Activated CD8-positive, alpha-beta T cell treated with anti-CD3 and anti-CD28 coated beads for 36 hours (primary cell): Measurements from ENCODE around the gene DZIP3. TPM values are rescaled to one million over a fixed set of nuclear protein-coding genes. Genes with fewer than 3 reads are reported as not detected.
"Not testable (repeated sequence)": the region's sequence is repeated elsewhere in the genome, so short reads cannot be mapped to it uniquely, and the experiment has no call there.

Experiments
- ATAC-seq: fragments of 200-7000 bp; cut with Tn5 transposase; one replicate; pipeline ENCODE4 v1.10.0; 2021; ENCODE audit warnings: mild to moderate bottlenecking, moderate library complexity
- CTCF ChIA-PET: fragments of 350-600 bp; sonication (Branson Sonifier 250); formaldehyde crosslinking; loops from one replicate; lab custom pipeline; 2021; ENCODE audit warnings: antibody characterized with exemption; lab: Charles Lee
- POLR2A ChIA-PET: fragments of 350-600 bp; sonication (Branson Sonifier 250); formaldehyde crosslinking; loops from one replicate; lab custom pipeline; 2021; ENCODE audit warnings: antibody characterized with exemption; lab: Charles Lee
- DNase-seq: peaks from one replicate; pipeline ENCODE4 v3.0.0-alpha.2; 2020
- H3K27ac Mint-ChIP-seq: one replicate; pipeline ENCODE4 v1.8.0; 2021; ENCODE audit warnings: mild to moderate bottlenecking, mixed read lengths
- H3K27me3 Mint-ChIP-seq: one replicate; pipeline ENCODE4 v1.8.0; 2021; ENCODE audit warnings: mixed read lengths
- H3K36me3 Mint-ChIP-seq: one replicate; pipeline ENCODE4 v1.8.0; 2021; ENCODE audit warnings: low read depth, mixed read lengths
- H3K4me1 Mint-ChIP-seq: one replicate; pipeline ENCODE4 v1.8.0; 2021; ENCODE audit warnings: low read depth, mixed read lengths
- H3K4me3 Mint-ChIP-seq: one replicate; pipeline ENCODE4 v1.8.0; 2021; ENCODE audit warnings: mild to moderate bottlenecking, moderate library complexity, mixed read lengths
- H3K9me3 Mint-ChIP-seq: one replicate; pipeline ENCODE4 v1.8.0; 2021; ENCODE audit warnings: mixed read lengths
- CTCF ChIP-seq: fragments of 200-600 bp; IDR thresholded peaks from one replicate; pipeline ENCODE4 v1.8.0; 2022; ENCODE audit warnings: antibody characterized with exemption, mild to moderate bottlenecking
- intact Hi-C: fragments of 100-400 bp; cut with micrococcal nuclease; formaldehyde crosslinking; loops from one replicate; pipeline ENCODE4 v1.10.0; 2022
- total RNA-seq, 2 experiments: library from RNA; stranded (reverse); gene quantifications; one replicate each; pipeline ENCODE4 v1.2.3, GENCODE V29; 2021

Gene DZIP3
- total RNA-seq, 2 experiments from 2014 or later: 18.5 to 21.8 TPM

- DNase-seq (no peak), ATAC-seq (no peak)
- TF ChIP-seq CTCF: no peak
- intact Hi-C loops: no loop called here
- Mint-ChIP-seq H3K27me3 (no peaks in the 10 kb centered on the region), H3K36me3 (peaks cover 16% of the 10 kb centered on the region), H3K4me3 (no peak overlapping the region), H3K27ac (no peak overlapping the region), H3K4me1 (peaks cover 2% of the 10 kb centered on the region), H3K9me3 (no peaks in the 10 kb centered on the region)
- ChIA-PET CTCF (interaction anchor here (1.4 to 3.6 kb wide), 5 partner anchors 9 to 242 kb away, joined by 4 to 30 read pairs (median 6); no protein-coding TSS in a partner anchor), POLR2A (no interaction called here)
These were observed 83.2 kb downstream of the DZIP3 start for GRCh38 chr3:108672701-108673100.

- ChIA-PET POLR2A (no interaction called here), CTCF (interaction anchor here (0.8 to 3.6 kb wide), 6 partner anchors 10 to 240 kb away, joined by 3 to 30 read pairs (median 6); no protein-coding TSS in a partner anchor)
- Mint-ChIP-seq H3K36me3 (peaks cover 20% of the 10 kb centered on the region), H3K27me3 (no peaks in the 10 kb centered on the region), H3K4me3 (no peak overlapping the region), H3K27ac (no peak overlapping the region), H3K9me3 (no peaks in the 10 kb centered on the region), H3K4me1 (peaks cover 2% of the 10 kb centered on the region)
- DNase-seq: no peak
- intact Hi-C loops: no loop called here
- no peak for TF ChIP-seq CTCF
- no peak for ATAC-seq
These were observed 84.6 kb downstream of the DZIP3 start for GRCh38 chr3:108673988-108674661.

- ATAC-seq: no peak
- H3K4me3 Mint-ChIP-seq: no peak overlapping the region
- no peaks in the 10 kb centered on the region for H3K9me3 Mint-ChIP-seq
- no peaks in the 10 kb centered on the region for H3K27me3 Mint-ChIP-seq
- H3K4me1 Mint-ChIP-seq: peaks cover 2% of the 10 kb centered on the region
- POLR2A ChIA-PET: no interaction called here
- CTCF ChIA-PET: interaction anchor here (1.1 kb wide), 1 partner anchor 11 kb away, joined by 3 read pairs; no protein-coding TSS in a partner anchor
- H3K27ac Mint-ChIP-seq: no peak overlapping the region
- no peak for DNase-seq
- intact Hi-C loops: no loop called here
- H3K36me3 Mint-ChIP-seq: peaks cover 16% of the 10 kb centered on the region
- no peak for TF ChIP-seq CTCF
These were observed 88.3 kb downstream of the DZIP3 start for GRCh38 chr3:108677811-108678210.

- H3K4me3 Mint-ChIP-seq, intact Hi-C loops, DNase-seq, CTCF ChIA-PET, H3K27me3 Mint-ChIP-seq, H3K9me3 Mint-ChIP-seq, H3K4me1 Mint-ChIP-seq, ATAC-seq, POLR2A ChIA-PET, H3K27ac Mint-ChIP-seq: not testable (repeated sequence)
- peaks cover 39% of the 10 kb centered on the region for H3K36me3 Mint-ChIP-seq
These were observed 102.8 kb downstream of the DZIP3 start for GRCh38 chr3:108692286-108692685.

GRCh38 chr3:108698461-108698860 lies 108.9 kb downstream of the DZIP3 start:
- Mint-ChIP-seq H3K9me3 (peaks cover 9% of the 10 kb centered on the region), H3K4me1 (no peaks in the 10 kb centered on the region), H3K36me3 (peaks cover 19% of the 10 kb centered on the region), H3K4me3 (no peak overlapping the region), H3K27ac (no peak overlapping the region), H3K27me3 (no peaks in the 10 kb centered on the region)
- DNase-seq (no peak), ATAC-seq (no peak)
- ChIA-PET POLR2A (no interaction called here), CTCF (no interaction called here)
- TF ChIP-seq CTCF: no peak
- intact Hi-C loops: no loop called here
